HG03025 (cell line): ENCODE data around the gene SYT7.

Experiments
- ATAC-seq: cut with Tn5 transposase; IDR thresholded peaks from one replicate; pipeline ENCODE4 v1.9.1; 2021; ENCODE audit warnings: mild to moderate bottlenecking, moderate library complexity; ENCODE audit not compliant: unreplicated experiment, low FRiP score

Gene SYT7

GRCh38 chr11:61609000-61609979 is 28.4 kb upstream of the SYT7 start:
- ATAC-seq: no peak

GRCh38 chr11:61607920-61608599 is 27.2 kb upstream of the SYT7 start:
- ATAC-seq: no peak

- ATAC-seq: no peak
Measured at GRCh38 chr11:61607426-61607825, 26.6 kb upstream of the SYT7 start.

DNA sequence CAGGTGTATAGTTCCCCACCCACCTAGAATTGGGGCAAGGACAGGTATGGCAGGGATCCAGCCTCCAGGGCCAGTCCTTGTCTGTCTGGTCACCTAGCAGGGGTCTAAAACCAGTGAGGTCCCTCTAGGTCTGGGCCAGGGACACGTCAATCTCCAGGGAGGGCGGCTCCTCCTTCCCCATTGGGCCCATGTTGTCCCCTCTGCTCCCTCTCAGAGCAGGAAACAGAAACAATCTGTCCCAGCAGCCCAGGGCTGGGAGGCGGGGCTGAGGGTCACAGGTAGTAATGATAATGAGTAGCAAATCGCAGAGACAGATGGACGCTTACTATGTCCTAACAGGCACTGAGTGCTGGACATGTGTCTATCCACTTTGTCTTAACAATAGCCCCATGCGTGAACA is 22.8 kb upstream of the SYT7 start:
- no peak for ATAC-seq

DNA sequence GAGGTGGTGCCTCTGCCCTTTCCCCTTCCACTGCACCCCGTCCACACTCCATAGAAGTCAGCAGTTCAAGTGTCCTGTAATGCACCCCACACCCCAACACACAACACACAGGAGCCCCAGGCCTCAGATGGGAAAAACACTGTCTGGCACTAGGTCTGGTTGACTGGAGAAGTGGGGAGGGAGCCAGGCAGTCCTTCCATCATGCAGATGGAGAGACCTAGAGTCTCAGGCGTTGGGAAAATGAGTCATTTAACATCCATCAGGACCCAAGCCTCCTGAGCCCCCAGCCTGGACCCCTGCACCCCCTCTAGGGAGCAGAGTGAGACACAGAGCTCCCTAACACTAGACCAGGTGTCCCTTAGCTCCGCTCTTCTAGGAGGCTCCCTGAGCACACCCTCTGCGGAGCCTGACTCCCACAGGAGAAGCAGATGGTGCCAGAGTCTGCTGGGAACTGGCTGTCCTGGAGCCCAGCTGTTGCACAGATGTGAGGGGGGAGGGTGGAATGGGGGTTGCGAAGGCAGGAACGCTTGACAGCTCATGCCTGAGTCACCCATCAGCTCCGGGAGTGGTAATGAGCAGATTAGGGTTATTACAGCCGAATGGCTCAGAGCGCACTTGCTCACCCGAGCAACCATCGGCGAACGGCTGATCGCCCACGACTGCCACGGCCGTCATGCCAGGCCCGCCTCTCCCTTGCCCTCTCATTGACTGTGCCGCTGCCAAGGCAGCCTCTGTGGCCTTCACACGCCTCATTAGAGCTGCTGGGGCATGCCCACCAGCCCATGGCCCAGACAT is 22.1 kb upstream of the SYT7 start:
- ATAC-seq: no peak

- no peak for ATAC-seq
Measured at GRCh38 chr11:61601512-61601911, 20.6 kb upstream of the SYT7 start.

DNA sequence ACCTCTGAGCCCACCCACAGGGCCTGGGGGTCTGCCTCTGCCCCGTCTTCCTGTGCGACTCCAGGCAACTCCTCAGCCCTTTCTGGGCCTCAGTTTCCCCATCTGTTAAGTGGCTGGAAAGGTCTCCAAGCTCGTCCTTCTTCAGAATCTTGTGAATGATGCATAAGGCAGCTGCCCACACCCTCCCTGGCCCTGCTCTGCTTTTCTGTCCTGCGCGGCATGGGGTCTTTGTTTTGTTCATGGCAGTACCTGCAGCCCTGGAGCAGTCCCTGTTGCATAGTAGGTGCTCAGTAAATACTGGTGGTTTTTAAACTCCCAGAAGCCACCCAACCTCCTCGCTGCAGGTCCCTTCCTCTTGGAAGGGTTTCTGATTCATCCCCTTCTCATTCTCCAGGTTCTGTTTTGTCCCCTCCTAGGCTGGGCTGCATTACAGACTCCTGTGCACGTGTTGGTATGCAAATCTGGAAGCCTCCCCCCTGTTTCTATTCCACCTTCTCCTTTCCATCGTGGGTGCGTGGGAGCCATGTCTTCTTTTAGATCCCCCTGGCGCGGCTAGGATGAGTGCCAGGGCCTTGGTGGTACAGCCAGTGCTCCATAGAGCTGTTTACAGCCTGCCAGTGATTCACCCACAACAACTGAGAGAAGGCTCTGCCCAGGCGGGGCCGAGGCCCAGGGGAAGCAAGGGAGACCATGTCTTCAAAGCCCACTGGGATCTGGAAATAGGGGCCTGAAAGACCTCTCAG is 19.3 kb upstream of the SYT7 start:
- no peak for ATAC-seq

DNA sequence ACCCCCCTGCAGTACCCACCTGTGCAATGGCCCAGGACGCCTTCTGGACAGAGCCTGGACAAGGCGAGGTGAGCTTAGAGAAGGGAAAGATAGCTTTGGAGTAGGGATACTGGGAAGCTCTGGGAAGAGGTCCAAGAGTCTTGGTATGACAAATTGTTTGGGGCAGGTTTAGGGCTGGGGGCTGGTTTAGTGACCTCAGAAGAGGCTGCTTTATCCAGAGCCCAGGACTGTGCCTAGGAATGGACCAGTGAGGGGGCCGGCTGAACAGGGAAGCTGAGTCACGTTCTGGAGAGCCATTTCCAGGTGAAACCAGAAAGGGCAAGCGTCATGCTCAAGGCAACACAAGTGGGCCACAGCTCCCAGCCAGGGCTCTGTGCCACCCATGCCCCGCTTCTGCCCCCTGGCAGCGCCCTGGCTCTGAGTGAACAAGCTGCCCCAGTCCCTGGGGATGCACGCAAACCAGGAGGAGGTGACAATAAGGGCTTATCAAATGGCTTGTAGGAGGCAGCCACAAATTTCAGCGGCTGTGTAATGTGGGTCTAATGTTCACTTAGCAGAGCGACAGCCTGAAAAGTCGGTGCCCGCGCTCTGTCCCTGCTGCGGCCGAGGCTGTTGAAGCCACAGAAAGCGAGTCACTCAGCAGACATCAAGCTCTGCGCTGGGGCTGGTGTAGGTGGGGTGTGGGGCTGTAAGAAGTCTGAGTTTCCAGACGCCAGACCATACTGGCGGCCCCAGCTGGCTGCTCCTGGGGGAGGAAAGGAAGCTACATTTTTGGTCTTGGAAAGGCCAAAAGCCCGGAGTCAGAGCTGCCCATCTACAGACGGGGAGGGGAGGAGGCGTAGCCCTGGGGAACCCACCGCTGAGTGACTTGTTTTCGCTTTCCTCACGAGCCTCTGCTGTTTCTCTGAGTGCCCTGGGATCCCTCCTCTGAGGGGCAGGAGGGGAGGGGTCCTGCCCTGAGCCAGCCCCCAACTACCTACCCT is 18.3 kb upstream of the SYT7 start:
- ATAC-seq: no peak

DNA sequence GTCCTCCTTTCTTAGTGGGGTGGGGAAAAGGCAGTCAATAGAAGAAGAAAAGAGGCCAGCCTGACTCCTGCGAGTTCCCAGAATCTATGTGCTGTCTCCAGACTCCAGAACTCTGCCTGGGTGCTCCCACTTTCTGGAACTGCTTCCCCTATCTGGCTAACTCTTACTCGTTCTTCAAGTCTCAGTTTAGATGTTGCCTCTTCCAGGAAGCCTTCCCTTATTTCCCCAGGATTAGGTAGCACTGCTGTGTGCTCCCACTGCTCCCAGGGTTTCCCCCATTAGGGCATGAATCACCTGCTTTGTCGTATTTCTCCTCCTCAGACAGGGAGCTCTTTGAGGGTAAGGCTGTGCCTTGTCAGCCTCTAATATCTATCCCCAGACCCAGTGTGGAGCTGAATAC is 17.5 kb upstream of the SYT7 start:
- no peak for ATAC-seq

GRCh38 chr11:61596990-61597389 is 16.1 kb upstream of the SYT7 start:
- no peak for ATAC-seq

- ATAC-seq: no peak
Measured at GRCh38 chr11:61596542-61596941, 15.7 kb upstream of the SYT7 start.

DNA sequence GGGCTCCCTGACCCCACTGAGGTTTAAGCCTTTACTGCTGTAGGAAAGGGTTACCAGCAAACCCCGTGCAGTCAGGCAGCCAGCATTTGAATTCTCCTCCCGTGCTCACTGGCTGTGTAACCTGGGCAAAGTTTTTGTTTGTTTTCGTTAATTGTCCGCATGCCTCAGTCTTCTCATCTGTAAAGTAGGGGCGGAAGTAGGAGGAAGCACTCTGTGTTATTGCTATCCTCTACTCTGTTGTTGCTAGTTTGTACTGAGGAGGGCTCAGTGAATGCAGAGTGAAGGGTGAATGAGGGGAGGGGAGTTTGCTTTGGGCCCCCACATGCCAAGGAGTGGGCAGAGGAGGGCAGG is 14.0 kb upstream of the SYT7 start:
- no peak for ATAC-seq

DNA sequence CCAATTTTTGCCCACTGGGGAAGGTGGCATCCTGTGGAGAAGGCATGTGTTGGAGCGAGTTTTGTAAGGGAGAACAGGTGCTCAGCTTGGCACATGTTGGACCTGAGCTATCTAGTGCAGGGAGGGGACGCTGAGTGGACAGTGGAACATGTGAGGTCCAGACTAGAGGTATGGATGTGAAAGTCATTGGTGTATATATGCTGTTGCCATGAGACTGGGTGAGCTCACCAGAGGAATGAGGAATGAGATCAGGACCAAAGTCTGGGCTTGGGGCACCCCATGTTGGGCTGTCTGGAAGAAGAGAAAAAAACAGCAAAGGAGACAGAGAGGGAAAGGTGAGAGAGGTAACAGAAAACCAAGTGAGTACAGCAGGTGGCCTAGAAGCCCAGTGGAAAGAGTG is 12.3 kb upstream of the SYT7 start:
- ATAC-seq: no peak

- ATAC-seq: no peak
Measured at GRCh38 chr11:61592176-61592575, 11.3 kb upstream of the SYT7 start.

- no peak for ATAC-seq
Measured at GRCh38 chr11:61589961-61590360, 9.1 kb upstream of the SYT7 start.

GRCh38 chr11:61588728-61589191 is 7.9 kb upstream of the SYT7 start:
- no peak for ATAC-seq

- no peak for ATAC-seq
Measured at GRCh38 chr11:61587951-61588727, 7.3 kb upstream of the SYT7 start.

GRCh38 chr11:61587541-61587941 is 6.7 kb upstream of the SYT7 start:
- no peak for ATAC-seq
